ENCODE data around the gene ANAPC5.

ANAPC5 gene

DNA sequence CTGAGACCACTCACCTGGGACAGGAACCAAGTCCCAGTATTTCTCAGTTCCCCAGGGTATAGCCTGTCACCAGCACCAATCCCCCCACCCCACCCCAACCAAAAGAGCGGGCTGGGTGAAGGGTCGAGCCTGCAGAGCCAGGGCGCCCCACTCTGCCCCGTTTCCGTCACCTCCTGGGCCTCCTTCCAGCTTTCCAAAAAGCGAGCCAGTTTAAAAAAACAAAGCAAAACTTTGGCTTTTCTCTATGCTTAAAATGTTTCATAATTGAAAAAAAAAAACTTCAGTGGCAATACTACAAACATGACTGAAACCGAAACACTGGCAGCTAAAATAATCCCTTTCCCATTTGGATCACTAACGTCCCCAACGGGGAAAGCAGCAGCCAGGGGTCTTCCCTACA lies 63.2 kb downstream of the ANAPC5 start:
- Histone ChIP-seq H3K9me3 (ENCODE audit: control insufficient read depth, insufficient read depth, low read length) (no peaks in the 10 kb centered on the region), H3K4me3 (ENCODE audit: low read length) (no peak overlapping the region), H3K27me3 (ENCODE audit: control insufficient read depth, low read length) (no peaks in the 10 kb centered on the region), H3F3A (ENCODE audit: control insufficient read depth, insufficient read depth) (no peaks in the 10 kb centered on the region), H3K4me1 (ENCODE audit: control insufficient read depth, low read length) (peaks cover 11% of the 10 kb centered on the region; the same call in 1 of the 2 replicates), H3K27ac (ENCODE audit: low read depth, low read length) (no peak overlapping the region), H3K36me3 (ENCODE audit: control insufficient read depth, low read length) (peaks cover 24% of the 10 kb centered on the region), H3K9me2 (replicated peaks; ENCODE audit: control insufficient read depth, low read length) (no peaks in the 10 kb centered on the region), H4K20me1 (ENCODE audit: control insufficient read depth, insufficient read depth, low read depth, low read length) (0 out of 2 replicates have a peak, but pooled peaks cover 3% of the 10 kb centered on the region), H3K4me2 (ENCODE audit: low read length) (no peak overlapping the region), H3K79me2 (ENCODE audit: control insufficient read depth, low read length) (peaks cover 73% of the 10 kb centered on the region)
- TF ChIP-seq, protein P1, sequence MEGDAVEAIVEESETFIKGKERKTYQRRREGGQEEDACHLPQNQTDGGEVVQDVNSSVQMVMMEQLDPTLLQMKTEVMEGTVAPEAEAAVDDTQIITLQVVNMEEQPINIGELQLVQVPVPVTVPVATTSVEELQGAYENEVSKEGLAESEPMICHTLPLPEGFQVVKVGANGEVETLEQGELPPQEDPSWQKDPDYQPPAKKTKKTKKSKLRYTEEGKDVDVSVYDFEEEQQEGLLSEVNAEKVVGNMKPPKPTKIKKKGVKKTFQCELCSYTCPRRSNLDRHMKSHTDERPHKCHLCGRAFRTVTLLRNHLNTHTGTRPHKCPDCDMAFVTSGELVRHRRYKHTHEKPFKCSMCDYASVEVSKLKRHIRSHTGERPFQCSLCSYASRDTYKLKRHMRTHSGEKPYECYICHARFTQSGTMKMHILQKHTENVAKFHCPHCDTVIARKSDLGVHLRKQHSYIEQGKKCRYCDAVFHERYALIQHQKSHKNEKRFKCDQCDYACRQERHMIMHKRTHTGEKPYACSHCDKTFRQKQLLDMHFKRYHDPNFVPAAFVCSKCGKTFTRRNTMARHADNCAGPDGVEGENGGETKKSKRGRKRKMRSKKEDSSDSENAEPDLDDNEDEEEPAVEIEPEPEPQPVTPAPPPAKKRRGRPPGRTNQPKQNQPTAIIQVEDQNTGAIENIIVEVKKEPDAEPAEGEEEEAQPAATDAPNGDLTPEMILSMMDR (IDR thresholded peaks at IDR 0.05; ENCODE audit: low read depth, low read length, poor library complexity, severe bottlenecking): no peak
- no peak for TF ChIP-seq EZH2phosphoT487 (IDR thresholded peaks at IDR 0.05; ENCODE audit: borderline replicate concordance, low read length)

DNA sequence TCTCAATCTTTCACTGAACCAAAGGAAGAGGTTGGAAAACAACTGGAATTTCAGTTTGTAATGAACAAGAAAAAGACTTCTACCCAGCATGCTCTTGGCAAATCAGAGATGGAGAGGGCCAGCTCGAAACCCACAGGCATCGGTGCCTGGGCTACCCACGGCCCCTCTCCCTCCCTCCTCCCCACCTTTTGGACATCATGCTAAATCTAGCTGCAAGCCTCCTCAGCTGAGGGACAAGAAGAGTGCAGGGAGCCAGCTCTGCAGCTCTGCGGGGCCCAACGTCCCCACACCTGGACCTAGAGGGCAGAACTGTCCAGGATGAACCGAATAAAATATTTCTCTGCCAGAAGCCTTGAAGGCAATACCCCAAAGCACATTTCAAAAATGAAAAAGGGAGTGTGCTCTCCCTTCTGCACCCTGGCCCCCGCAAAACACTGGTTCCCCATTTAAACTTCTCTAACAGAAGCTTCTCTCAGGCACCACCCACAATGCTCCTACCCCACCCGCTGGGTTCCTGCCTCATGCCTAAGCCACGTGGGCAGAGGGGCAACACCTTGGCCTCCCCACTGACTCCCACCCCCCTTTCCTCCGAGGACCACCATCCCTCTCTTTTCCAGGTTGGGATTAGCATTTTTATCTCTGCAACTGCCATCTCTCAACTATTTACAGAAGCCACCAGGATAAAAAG lies 63.9 kb downstream of the ANAPC5 start:
- H3K4me2 ChIP-seq (ENCODE audit: low read length): no peak overlapping the region
- no peaks in the 10 kb centered on the region for H3K27me3 ChIP-seq (ENCODE audit: control insufficient read depth, low read length)
- H3K79me2 ChIP-seq (ENCODE audit: control insufficient read depth, low read length): peaks cover 70% of the 10 kb centered on the region
- H3K27ac ChIP-seq (ENCODE audit: low read depth, low read length): no peak overlapping the region
- no peaks in the 10 kb centered on the region for H3K9me3 ChIP-seq (ENCODE audit: control insufficient read depth, insufficient read depth, low read length)
- no peaks in the 10 kb centered on the region for H3F3A ChIP-seq (ENCODE audit: control insufficient read depth, insufficient read depth)
- H3K4me3 ChIP-seq (ENCODE audit: low read length): no peak overlapping the region
- no peaks in the 10 kb centered on the region for H3K9me2 ChIP-seq (replicated peaks; ENCODE audit: control insufficient read depth, low read length)
- H3K4me1 ChIP-seq (ENCODE audit: control insufficient read depth, low read length): peaks cover 11% of the 10 kb centered on the region; the same call in 1 of the 2 replicates
- H3K36me3 ChIP-seq (ENCODE audit: control insufficient read depth, low read length): peaks cover 20% of the 10 kb centered on the region
- H4K20me1 ChIP-seq (ENCODE audit: control insufficient read depth, insufficient read depth, low read depth, low read length): 0 out of 2 replicates have a peak, but pooled peaks cover 3% of the 10 kb centered on the region
- TF ChIP-seq, protein P1 (IDR thresholded peaks at IDR 0.05; ENCODE audit: low read depth, low read length, poor library complexity, severe bottlenecking): no peak
- no peak for TF ChIP-seq EZH2phosphoT487 (IDR thresholded peaks at IDR 0.05; ENCODE audit: borderline replicate concordance, low read length)

DNA sequence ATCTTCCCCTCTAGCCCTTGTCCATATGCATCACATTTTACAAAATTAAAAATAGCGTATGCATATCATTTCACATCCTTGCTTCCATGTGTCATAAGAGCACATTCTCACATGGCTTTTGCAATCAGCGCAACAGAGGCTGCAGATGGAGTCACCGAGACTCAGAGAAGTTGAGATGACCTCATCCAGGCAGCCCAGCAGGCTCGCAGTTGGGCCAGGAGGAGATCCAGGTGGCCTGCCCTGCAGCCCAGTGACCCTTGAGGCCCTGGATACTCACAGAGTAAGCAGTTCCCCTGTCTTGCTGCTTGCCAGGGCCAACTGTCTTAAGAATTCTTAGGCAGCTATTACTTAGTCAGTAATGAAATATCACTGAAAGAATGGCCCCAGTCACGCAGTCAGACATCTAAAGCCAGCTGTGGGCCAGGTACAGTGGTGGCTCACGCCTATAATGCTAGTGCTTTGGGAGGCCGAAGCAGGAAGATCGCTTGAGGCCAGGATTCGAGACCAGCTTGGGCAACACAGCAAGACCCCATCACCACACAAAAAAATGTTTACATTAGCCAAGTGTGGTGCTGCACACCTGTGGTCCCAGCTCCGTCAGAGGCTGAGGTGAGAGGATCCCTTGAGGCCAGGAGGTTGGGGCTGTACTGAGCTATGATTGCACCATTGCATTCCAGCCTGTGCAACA lies 64.8 kb downstream of the ANAPC5 start:
- H3K79me2 ChIP-seq (ENCODE audit: control insufficient read depth, low read length): peaks cover 69% of the 10 kb centered on the region
- no peaks in the 10 kb centered on the region for H3K9me2 ChIP-seq (replicated peaks; ENCODE audit: control insufficient read depth, low read length)
- no peak overlapping the region for H3K4me2 ChIP-seq (ENCODE audit: low read length)
- no peak overlapping the region for H3K4me3 ChIP-seq (ENCODE audit: low read length)
- no peaks in the 10 kb centered on the region for H3K9me3 ChIP-seq (ENCODE audit: control insufficient read depth, insufficient read depth, low read length)
- peaks cover 11% of the 10 kb centered on the region; the same call in 1 of the 2 replicates for H3K4me1 ChIP-seq (ENCODE audit: control insufficient read depth, low read length)
- H3K27me3 ChIP-seq (ENCODE audit: control insufficient read depth, low read length): no peaks in the 10 kb centered on the region
- peaks cover 15% of the 10 kb centered on the region for H3K36me3 ChIP-seq (ENCODE audit: control insufficient read depth, low read length)
- H4K20me1 ChIP-seq (ENCODE audit: control insufficient read depth, insufficient read depth, low read depth, low read length): 0 out of 2 replicates have a peak, but pooled peaks cover under 1% of the 10 kb centered on the region
- H3F3A ChIP-seq (ENCODE audit: control insufficient read depth, insufficient read depth): no peaks in the 10 kb centered on the region
- H3K27ac ChIP-seq (ENCODE audit: low read depth, low read length): no peak overlapping the region
- TF ChIP-seq EZH2phosphoT487 (IDR thresholded peaks at IDR 0.05; ENCODE audit: borderline replicate concordance, low read length): no peak

DNA sequence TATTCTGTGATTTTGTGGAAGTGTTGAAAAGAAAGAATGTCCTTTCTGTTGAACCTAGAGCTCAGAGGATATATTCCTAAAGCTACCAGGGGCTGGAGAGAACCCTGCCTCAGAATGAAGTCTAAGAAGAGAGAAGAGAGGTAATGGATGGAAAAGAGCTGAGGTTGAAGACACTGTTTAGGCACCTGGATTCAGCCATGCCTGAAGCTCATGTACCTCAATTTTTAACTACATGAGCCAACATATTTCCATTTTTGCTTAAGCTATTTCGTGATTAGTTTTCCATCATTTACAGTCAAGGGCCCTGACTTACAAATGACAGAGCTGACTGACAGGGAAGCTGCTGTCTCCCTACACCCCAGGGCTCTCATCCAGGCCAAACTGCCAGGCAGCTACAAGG lies 66.4 kb downstream of the ANAPC5 start:
- Histone ChIP-seq H4K20me1 (ENCODE audit: control insufficient read depth, insufficient read depth, low read depth, low read length) (no peaks in the 10 kb centered on the region), H3K9me2 (replicated peaks; ENCODE audit: control insufficient read depth, low read length) (no peaks in the 10 kb centered on the region), H3K4me2 (ENCODE audit: low read length) (no peak overlapping the region), H3K79me2 (ENCODE audit: control insufficient read depth, low read length) (peaks cover 64% of the 10 kb centered on the region), H3K4me3 (ENCODE audit: low read length) (no peak overlapping the region), H3K9me3 (ENCODE audit: control insufficient read depth, insufficient read depth, low read length) (no peaks in the 10 kb centered on the region), H3K4me1 (ENCODE audit: control insufficient read depth, low read length) (peaks cover 11% of the 10 kb centered on the region; the same call in 1 of the 2 replicates), H3K27me3 (ENCODE audit: control insufficient read depth, low read length) (no peaks in the 10 kb centered on the region), H3K27ac (ENCODE audit: low read depth, low read length) (no peak overlapping the region), H3K36me3 (ENCODE audit: control insufficient read depth, low read length) (peaks cover 7% of the 10 kb centered on the region), H3F3A (ENCODE audit: control insufficient read depth, insufficient read depth) (no peaks in the 10 kb centered on the region)
- TF ChIP-seq, protein P1 (IDR thresholded peaks at IDR 0.05; ENCODE audit: low read depth, low read length, poor library complexity, severe bottlenecking): no peak
- no peak for TF ChIP-seq EZH2phosphoT487 (IDR thresholded peaks at IDR 0.05; ENCODE audit: borderline replicate concordance, low read length)

All from DOHH2 (cell line).